Measurements from ENCODE around the gene RGP1. TPM values are rescaled to one million over a fixed set of nuclear protein-coding genes. Genes with fewer than 3 reads are reported as not detected.

The RGP1 gene, protein sequence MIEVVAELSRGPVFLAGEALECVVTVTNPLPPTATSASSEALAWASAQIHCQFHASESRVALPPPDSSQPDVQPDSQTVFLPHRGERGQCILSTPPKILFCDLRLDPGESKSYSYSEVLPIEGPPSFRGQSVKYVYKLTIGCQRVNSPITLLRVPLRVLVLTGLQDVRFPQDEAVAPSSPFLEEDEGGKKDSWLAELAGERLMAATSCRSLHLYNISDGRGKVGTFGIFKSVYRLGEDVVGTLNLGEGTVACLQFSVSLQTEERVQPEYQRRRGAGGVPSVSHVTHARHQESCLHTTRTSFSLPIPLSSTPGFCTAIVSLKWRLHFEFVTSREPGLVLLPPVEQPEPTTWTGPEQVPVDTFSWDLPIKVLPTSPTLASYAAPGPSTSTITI
- total RNA-seq (2014; rRNA removed; shearing (Covaris generic)): 15.8 and 22.1 TPM in 2 replicates
- polyA plus RNA-seq (2015; cell fraction: cytosol; rRNA removed): 15.5 and 19.7 TPM in 2 replicates
- polyA plus RNA-seq (2015; cell fraction: nucleus; rRNA removed): 30.5 and 31.3 TPM in 2 replicates

DNA sequence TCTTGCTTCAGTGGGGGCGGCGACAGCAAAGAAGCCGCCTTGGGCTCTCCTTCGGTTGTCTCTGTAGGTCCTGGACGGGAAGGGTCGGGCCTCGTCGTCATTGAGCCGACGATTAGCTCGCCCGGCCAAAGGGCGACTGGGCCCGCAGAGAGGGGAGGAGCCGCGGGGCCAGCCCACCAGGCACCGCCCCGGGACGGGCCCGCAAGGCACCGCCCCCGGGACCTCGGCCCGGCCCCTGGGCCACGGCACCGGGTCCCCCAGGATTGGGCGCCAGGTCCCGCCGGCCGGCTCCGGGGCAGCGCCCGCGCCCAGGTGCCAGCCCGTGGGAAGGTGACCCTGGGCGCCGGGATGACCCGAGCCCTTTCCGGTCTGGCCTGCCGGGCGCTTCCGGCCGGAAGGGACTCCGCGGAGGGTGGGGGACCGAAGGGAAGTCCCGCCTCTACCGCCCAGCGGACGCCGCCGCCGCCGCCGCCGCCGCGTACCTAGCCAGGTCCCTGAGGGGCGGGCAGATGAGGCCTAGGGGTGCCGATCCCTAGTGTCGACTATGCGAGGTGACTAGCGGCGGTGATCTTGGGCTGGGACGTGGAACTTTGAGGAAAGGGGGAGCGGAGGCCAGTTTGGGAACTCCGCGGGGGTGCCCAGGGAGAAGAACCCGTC lies at the start of gene RGP1, which contains the start of gene GBA2:
TSS of gene RGP1 (plus strand) at position 430 of the 657 bp plus-strand sequence. CDS start 469 bp downstream, outside the sequence.
TSS of gene GBA2 (minus strand) at position 371 of the 657 bp plus-strand sequence. CDS start 524 bp downstream, outside the sequence.
- peak; percentile 74 for DNase-seq (ENCODE audit: low read depth)

- no peak for DNase-seq (ENCODE audit: low read depth)
These were observed 49.1 kb upstream of the RGP1 start for GRCh38 chr9:35700031-35700430.

GRCh38 chr9:35700942-35701341 lies 48.1 kb upstream of the RGP1 start:
- DNase-seq (ENCODE audit: low read depth): no peak

- DNase-seq (ENCODE audit: low read depth): no peak
These were observed 46.4 kb upstream of the RGP1 start for GRCh38 chr9:35702696-35703095.

- no peak for DNase-seq (ENCODE audit: low read depth)
These were observed 45.0 kb upstream of the RGP1 start for GRCh38 chr9:35703906-35704672.

DNA sequence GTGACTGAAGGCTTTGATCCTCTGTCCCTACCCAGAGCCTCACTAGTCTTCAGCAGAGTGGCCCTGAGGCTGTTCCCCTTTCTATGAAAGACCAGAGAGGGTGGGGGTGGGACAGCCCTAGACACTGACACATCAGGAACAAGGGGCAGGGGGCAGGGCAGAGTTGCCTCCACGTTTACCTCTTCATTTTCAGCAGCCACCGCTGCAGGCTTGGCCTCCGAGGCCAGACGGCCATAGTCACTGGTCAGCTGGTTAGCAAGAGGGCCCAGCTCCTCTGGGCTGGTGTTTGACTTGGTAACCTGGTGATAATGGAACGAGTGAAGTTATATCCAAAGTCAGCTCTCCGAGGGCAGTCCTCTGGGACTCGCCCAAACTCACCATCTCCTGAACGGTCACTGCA lies 43.7 kb upstream of the RGP1 start:
- no peak for DNase-seq (ENCODE audit: low read depth)

GRCh38 chr9:35705836-35706430 lies 43.2 kb upstream of the RGP1 start:
- no peak for DNase-seq (ENCODE audit: low read depth)

- no peak for DNase-seq (ENCODE audit: low read depth)
These were observed 42.1 kb upstream of the RGP1 start for GRCh38 chr9:35706951-35707350.

- DNase-seq (ENCODE audit: low read depth): no peak
These were observed 40.9 kb upstream of the RGP1 start for GRCh38 chr9:35708146-35708545.

GRCh38 chr9:35710818-35711500 lies 38.1 kb upstream of the RGP1 start:
- no peak for DNase-seq (ENCODE audit: low read depth)

DNA sequence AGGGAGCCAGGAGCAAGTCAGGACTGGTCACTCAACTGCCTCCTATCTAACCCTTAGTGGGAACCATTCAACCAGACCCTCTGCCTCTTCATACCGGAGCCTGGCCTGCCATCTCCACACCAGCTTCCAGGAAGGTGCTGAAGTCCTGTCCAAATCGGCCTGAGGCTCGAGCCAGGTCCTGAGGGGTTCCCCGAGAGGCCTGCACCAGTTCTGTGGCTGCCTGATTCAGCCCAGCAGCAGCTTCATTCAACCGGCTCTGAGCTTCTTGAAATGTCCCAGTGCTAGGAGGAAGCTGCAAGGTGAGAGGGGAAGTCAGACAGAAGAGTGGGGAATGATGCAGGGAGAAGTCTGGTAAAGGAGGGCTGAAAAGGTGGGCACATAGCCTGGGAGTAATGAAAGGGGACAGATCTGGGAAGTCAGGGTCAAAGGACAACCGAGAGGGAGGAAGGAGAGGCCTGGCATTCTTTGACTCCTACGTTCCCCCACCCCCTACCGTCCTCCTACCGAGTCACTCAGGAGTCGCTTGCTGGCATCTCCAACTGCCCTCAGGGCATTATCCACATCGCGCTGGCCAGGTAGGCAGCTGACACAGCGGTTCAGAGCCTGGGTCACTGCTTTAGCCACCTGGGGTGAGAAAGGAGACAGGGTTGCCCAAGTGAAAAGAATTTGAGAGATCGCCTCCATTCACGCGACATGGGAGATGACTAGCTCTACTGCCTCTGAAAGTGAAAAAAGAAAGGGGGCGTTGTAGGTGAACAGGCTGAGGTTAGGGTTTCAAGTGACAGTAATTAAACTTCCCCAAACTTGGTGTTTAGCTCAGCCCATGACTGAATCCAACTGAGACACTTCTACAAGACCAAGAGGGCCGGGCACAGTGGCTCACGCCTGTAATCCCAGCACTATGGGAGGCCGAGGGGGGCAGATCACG lies 37.3 kb upstream of the RGP1 start:
- DNase-seq (ENCODE audit: low read depth): no peak

GRCh38 chr9:35712762-35713400 lies 36.2 kb upstream of the RGP1 start:
- no peak for DNase-seq (ENCODE audit: low read depth)

DNA sequence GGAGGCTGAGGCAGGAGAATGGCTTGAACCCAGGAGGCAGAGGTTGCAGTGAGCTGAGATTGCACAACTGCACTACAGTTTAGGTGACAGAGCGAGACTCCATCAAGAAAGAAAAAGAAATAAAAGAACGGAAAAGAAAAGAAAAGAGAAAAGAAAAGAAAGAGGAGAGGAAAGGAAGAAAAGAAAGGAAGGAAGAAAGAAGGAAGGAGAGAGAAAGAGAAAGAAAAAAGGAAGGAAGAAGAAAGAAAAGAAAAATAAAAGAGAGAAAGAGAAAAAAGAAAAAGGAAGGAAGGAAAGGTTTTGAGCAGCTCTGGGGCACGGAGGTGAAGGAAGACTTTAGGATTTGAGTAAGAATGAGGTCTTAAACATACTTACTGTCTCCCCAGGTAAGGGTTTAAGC lies 35.5 kb upstream of the RGP1 start:
- no peak for DNase-seq (ENCODE audit: low read depth)

DNA sequence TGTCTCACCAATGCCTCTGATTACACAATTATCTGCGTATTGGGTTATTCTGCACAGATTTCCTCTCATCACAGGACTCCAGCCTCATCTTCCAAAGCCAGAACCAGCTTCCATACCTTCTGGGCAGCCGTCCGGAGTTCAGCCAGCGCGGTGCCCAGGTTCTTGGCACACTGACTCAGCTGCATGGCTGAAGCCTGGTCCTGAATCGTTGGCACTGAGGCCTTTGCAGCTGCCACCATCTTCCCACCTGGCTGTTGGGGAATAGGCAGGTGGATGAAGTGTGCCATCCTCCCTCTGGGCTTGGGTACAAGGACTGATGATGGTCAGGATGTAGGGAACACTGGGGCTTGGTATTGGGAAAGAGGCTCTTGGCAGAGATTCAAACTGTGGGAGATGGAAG lies 35.0 kb upstream of the RGP1 start:
- DNase-seq (ENCODE audit: low read depth): no peak

DNA sequence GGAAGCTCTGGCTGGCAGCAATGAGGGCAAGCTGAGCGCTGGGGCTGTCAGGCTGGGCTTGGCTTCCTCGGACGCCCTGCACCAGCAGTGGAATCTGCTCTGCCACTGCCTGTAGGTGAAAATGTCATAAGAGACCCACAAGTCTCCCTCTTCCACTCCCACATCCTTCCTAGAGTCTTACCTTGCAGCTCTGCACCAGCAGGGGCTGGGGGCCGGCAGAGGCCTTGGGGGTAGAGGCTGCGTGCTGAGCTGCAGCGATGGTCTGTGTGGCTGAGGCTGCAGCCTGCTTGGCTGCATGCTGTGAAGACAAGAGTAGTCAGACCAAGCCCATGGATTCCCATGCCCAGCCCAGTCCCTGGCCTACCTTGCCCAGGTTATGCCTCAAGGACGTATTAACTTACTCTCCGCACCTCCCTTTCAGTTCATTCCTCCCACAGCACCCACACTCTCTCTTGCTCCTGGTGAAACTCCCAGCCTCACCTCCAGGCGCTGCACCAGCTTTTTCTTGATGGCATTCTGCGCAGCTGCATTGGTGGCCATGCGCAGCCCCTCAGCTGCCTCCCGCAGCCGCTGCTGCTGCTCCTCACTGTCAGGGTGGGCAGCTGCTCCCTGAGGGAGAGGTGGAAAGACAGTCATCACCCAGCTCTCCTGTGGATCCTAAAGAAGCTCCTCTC lies 34.4 kb upstream of the RGP1 start:
- no peak for DNase-seq (ENCODE audit: low read depth)

DNA sequence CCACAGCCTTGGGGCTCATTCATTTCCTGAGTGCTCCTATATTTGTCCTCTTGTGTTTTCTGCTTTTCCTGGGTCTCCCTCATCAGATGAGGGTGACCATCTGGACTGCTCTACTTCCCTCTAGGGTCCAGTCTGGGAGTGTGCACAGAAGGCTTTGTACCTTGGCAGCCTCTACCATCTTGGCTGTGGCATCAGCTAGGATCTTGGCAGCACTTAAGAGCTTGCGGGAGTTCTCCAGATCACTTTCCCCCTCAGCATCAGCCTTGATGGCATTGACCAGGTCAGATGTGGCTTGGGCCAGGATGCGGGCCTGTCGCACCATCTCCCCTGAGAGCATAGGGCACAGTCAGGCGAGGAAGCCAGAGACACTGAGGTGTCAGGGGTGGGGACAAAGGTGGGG lies 32.9 kb upstream of the RGP1 start:
- DNase-seq (ENCODE audit: low read depth): no peak

DNA sequence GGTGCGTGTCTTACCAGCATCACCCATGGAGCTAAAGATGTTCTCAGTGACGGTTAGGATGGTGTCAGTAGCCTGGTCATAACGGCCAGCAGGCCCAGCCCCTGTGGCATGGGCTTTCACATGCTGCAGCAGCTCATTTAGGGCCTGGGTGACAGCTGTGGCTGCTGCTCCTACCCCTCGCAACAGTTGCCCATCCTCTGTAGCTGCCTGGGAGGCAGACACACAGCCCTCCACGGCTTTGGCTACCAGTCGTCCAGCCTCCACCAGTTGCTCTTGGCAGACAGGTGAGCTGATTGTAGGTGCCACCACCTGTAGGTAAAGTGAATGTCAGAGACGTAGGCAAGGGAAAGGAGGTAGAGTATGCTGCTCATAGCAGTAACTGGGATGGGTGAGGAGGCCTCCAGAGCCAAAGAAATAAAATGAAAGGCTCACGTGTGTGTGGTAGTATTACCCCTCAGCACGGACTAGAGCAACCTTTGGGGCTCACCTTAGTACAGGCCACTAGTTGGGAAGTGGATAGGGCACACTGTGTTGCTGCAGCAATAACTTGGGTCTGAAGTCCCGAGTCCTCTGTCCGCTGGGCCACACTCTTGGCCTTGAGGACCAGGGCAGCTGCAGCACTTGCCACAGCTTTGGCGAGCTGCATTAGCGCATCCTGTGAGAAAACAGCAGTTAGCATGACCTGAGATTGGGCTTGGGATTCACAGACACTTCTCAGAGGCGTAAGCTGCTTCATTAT lies 31.8 kb upstream of the RGP1 start:
- DNase-seq (ENCODE audit: low read depth): no peak
